ENCODE results near the gene SULT1A3. TPM values are rescaled to one million over a fixed set of nuclear protein-coding genes. Genes with fewer than 3 reads are reported as not detected.

SULT1A3 gene
- 4.0 and 4.2 TPM in 2 replicates for total RNA-seq

DNA sequence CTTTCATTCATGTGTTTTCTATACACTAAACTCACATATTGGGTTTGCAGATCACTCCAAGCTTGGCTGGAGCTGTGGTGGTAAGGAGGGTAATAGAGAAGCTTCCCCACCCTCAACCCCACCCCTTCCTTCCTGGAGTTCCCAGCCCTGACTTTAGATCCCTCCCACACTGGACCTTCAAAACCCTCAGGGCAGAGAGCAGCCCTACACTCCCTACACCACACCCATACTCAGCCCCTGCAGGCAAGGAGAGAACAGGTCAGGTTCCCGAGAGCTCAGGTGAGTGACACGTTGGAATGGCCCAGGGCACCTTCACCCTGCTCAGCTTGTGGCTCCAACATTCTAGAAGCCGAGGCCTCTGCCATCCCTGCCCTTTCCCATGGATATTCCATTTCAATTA, at the start of gene SULT1A3:
TSS of gene SULT1A3 (plus strand) at position 207 of the 400 bp plus-strand sequence. CDS start 1,474 bp downstream, outside the sequence.

GRCh38 chr16:30183233-30184095, 15.6 kb upstream of the SULT1A3 start, which contains the start of gene CORO1A:
TSS of gene CORO1A (plus strand) at chr16:30183602. CDS start at chr16:30185210, 1,608 bp downstream.

DNA sequence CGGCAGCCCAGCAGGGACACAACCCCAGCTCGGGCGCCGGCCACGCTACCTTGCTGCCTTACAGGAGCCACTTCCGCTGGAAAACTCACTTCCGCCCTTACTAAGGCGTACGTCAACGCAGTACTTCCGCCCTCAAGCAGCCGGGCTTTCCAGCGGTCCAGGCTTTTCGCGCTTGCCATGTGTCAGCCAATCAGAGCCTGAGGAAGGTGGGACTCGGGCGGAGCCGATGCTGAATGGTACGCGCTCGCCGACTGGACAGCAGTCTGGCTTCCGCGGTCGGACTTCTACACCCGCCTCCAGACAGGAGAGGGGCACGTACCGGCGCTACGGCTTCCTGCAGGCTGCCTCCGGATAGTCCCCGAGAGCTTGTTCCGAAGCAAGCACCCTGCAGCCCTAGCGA, 5.4 kb upstream of the SULT1A3 start, which contains the start of the genes BOLA2B and SLX1A:
TSS of gene BOLA2B (minus strand) at position 52 of the 400 bp plus-strand sequence. CDS start 71 bp downstream, outside the sequence.
TSS of gene SLX1A (plus strand) at position 261 of the 400 bp plus-strand sequence. CDS start 210 bp downstream, outside the sequence.

DNA sequence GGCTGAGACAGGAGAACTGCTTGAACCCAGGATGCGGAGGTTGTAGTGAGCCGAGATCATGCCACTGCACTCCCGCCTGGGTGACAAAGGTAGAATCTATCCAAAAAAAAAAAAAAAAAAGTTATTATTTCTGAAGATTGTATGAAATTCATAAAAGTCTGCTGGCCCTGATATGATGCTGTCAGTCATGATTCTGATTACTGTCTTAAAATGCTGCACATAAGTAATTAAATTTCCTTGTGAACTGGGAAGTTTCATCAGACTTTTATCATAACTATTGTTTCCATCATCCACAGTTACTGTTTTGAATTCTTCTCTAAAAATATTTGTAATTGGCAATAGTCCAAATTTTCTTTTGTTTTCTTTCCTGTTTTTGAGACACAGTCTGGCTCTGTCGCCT, 49.3 kb downstream of the SULT1A3 start, which contains the start of gene NPIPB13:
TSS of gene NPIPB13 (minus strand) at position 101 of the 400 bp plus-strand sequence. CDS start 2,906 bp downstream, outside the sequence.

Other genes with a start within 250 kb of the SULT1A3 start
- gene TMEM219, start 237.2 kb upstream of the SULT1A3 start, total RNA-seq, result 73.1 TPM in 2 replicates
- gene TAOK2, start 225.4 kb upstream of the SULT1A3 start, total RNA-seq, result 86.4 and 95.9 TPM in 2 replicates
- 5.5 and 8.4 TPM in 2 replicates for gene HIRIP3, start 203.6 kb upstream of the SULT1A3 start, total RNA-seq
- 20.8 and 65.8 TPM in 2 replicates for gene INO80E, start 203.0 kb upstream of the SULT1A3 start, total RNA-seq
- gene DOC2A, start 188.2 kb upstream of the SULT1A3 start, total RNA-seq, result 0.76 TPM in 1 of 2 replicates, not detected in the other
- gene C16orf92, start 176.1 kb upstream of the SULT1A3 start, total RNA-seq, result not detected in 2 replicates
- 0.32 TPM in 1 of 2 replicates, not detected in the other for gene TLCD3B, start 168.0 kb upstream of the SULT1A3 start, total RNA-seq
- 265 and 367 TPM in 2 replicates for gene ALDOA, start 133.5 kb upstream of the SULT1A3 start, total RNA-seq
- gene PPP4C, start 123.3 kb upstream of the SULT1A3 start, total RNA-seq, result 256 and 366 TPM in 2 replicates
- under 0.01 and 0.15 TPM in 2 replicates for gene TBX6, start 107.3 kb upstream of the SULT1A3 start, total RNA-seq
- 12.0 and 20.1 TPM in 2 replicates for gene YPEL3, start 103.0 kb upstream of the SULT1A3 start, total RNA-seq
- gene GDPD3, start 85.7 kb upstream of the SULT1A3 start, total RNA-seq, result 0.32 and 0.61 TPM in 2 replicates
- gene MAPK3, start 76.0 kb upstream of the SULT1A3 start, total RNA-seq, result 20.5 and 31.8 TPM in 2 replicates
- gene CORO1A, start 15.7 kb upstream of the SULT1A3 start, total RNA-seq, result 1.2 and 4.2 TPM in 2 replicates
- gene BOLA2B, start 5.6 kb upstream of the SULT1A3 start, total RNA-seq, result 161 and 183 TPM in 2 replicates
- 38.9 and 52.3 TPM in 2 replicates for gene SLX1A, start 5.4 kb upstream of the SULT1A3 start, total RNA-seq
- 0.65 TPM in 1 of 2 replicates, not detected in the other for gene NPIPB13, start 49.2 kb downstream of the SULT1A3 start, total RNA-seq
- gene CD2BP2, start 156.1 kb downstream of the SULT1A3 start, total RNA-seq, result 38.0 and 51.4 TPM in 2 replicates
- gene TBC1D10B, start 171.2 kb downstream of the SULT1A3 start, total RNA-seq, result 29.2 and 33.1 TPM in 2 replicates
- gene MYL11, start 175.5 kb downstream of the SULT1A3 start, total RNA-seq, result not detected in 2 replicates
- not detected in 2 replicates for gene SEPTIN1, start 183.3 kb downstream of the SULT1A3 start, total RNA-seq
- 14.1 and 18.2 TPM in 2 replicates for gene ZNF48, start 196.2 kb downstream of the SULT1A3 start, total RNA-seq
- 12.2 and 17.2 TPM in 2 replicates for gene ZNF771, start 208.4 kb downstream of the SULT1A3 start, total RNA-seq
- 48.1 and 58.1 TPM in 2 replicates for gene DCTPP1, start 230.8 kb downstream of the SULT1A3 start, total RNA-seq
- gene SEPHS2, start 246.6 kb downstream of the SULT1A3 start, total RNA-seq, result 14.3 and 15.2 TPM in 2 replicates